Stimulated activated CD4-positive, alpha-beta T cell treated with anti-CD3 and anti-CD28 coated beads, Interleukin-1b, Interleukin-23, amount 100 ng/mL, for 24 hours (primary cell): ENCODE measurements around the gene AP2B1.

Source experiments
- DNase-seq, 4 experiments: peaks; one replicate each; pipeline ENCODE4 v3.0.0-alpha.2; 2020; ENCODE audit warnings: low read depth in 4 of 4, low spot score in 1 of 4

Gene AP2B1

GRCh38 chr17:35621768-35622167 is 34.6 kb downstream of the AP2B1 start:
- DNase-seq = no peak

GRCh38 chr17:35627417-35627816 is 40.3 kb downstream of the AP2B1 start:
- no peak for DNase-seq

GRCh38 chr17:35630530-35631148 is 43.5 kb downstream of the AP2B1 start:
- DNase-seq = no peak

GRCh38 chr17:35641032-35641431 is 53.9 kb downstream of the AP2B1 start:
- DNase-seq = no peak

GRCh38 chr17:35645923-35646322 is 58.8 kb downstream of the AP2B1 start:
- DNase-seq = no peak

GRCh38 chr17:35651467-35651866 is 64.3 kb downstream of the AP2B1 start:
- DNase-seq = no peak

GRCh38 chr17:35653619-35654361 is 66.7 kb downstream of the AP2B1 start:
- DNase-seq = no peak

- DNase-seq = no peak
These were observed 68.2 kb downstream of the AP2B1 start for GRCh38 chr17:35655303-35655702.

GRCh38 chr17:35660902-35661301 is 73.8 kb downstream of the AP2B1 start:
- DNase-seq = no peak

- DNase-seq = no peak
These were observed 77.6 kb downstream of the AP2B1 start for GRCh38 chr17:35664685-35665084.

- DNase-seq = no peak
These were observed 78.5 kb downstream of the AP2B1 start for GRCh38 chr17:35665662-35666061.

- DNase-seq = no peak
These were observed 78.9 kb downstream of the AP2B1 start for GRCh38 chr17:35666070-35666469.

GRCh38 chr17:35666967-35667532 is 79.9 kb downstream of the AP2B1 start:
- no peak for DNase-seq

- DNase-seq = no peak
These were observed 81.7 kb downstream of the AP2B1 start for GRCh38 chr17:35668802-35669201.

GRCh38 chr17:35674552-35674951 is 87.4 kb downstream of the AP2B1 start:
- DNase-seq = no peak

GRCh38 chr17:35676441-35676840 is 89.3 kb downstream of the AP2B1 start:
- DNase-seq = no peak

GRCh38 chr17:35679007-35679682 is 92.0 kb downstream of the AP2B1 start:
- no peak for DNase-seq

- no peak for DNase-seq
These were observed 96.5 kb downstream of the AP2B1 start for GRCh38 chr17:35683591-35683990.

GRCh38 chr17:35684055-35684802 is 97.1 kb downstream of the AP2B1 start:
- no peak for DNase-seq

GRCh38 chr17:35692512-35693210 is 105.5 kb downstream of the AP2B1 start:
- no peak for DNase-seq

- DNase-seq = no peak
These were observed 106.5 kb downstream of the AP2B1 start for GRCh38 chr17:35693662-35694061.
